HFFc6 (cell line): ENCODE results near the gene COL11A1. TPM values are rescaled to one million over a fixed set of nuclear protein-coding genes. Genes with fewer than 3 reads are reported as not detected.
A peak's percentile ranks its signal among the peaks of the same experiment; 100 is the strongest.

Source experiments
- DNase-seq: peaks from one replicate; pipeline ENCODE4 v3.0.0-alpha.2; 2018
- H3K27ac Mint-ChIP-seq: 2 replicates; pipeline ENCODE4 v1.8.0; 2020; ENCODE audit warnings: mild to moderate bottlenecking, mixed read lengths
- H3K27me3 Mint-ChIP-seq: 2 replicates; pipeline ENCODE4 v1.8.0; 2021; ENCODE audit warnings: mild to moderate bottlenecking, moderate library complexity, mixed read lengths; ENCODE audit not compliant: insufficient read depth
- H3K36me3 Mint-ChIP-seq: 2 replicates; pipeline ENCODE4 v1.8.0; 2021; ENCODE audit warnings: low read depth, mixed read lengths
- H3K4me1 Mint-ChIP-seq: 2 replicates; pipeline ENCODE4 v1.8.0; 2020; ENCODE audit warnings: low read depth, mixed read lengths
- H3K4me3 Mint-ChIP-seq: 2 replicates; pipeline ENCODE4 v1.8.0; 2020; ENCODE audit warnings: mild to moderate bottlenecking, moderate library complexity, mixed read lengths
- H3K9me3 Mint-ChIP-seq: 2 replicates; pipeline ENCODE4 v1.8.0; 2020; ENCODE audit warnings: mild to moderate bottlenecking, mixed read lengths
- total RNA-seq, 6 experiments: library from RNA; stranded (reverse); fragmentation: NEBNext Ultra II Directional; extraction: Animal tissue kit (Norgen Biotek cat#: 25700); gene quantifications; 2 replicates in 1 of 6; 3 replicates in 5 of 6; pipeline ENCODE4 v1.2.3, GENCODE V29; 2021
- TF ChIP-seq, protein P1 (sequence below): fragments of 200-600 bp; sonication (generic); IDR thresholded peaks from 2 replicates; pipeline ENCODE4 v1.5.0; 2021; ENCODE audit warnings: antibody characterized with exemption, mild to moderate bottlenecking

COL11A1 gene
- total RNA-seq, 6 experiments from 2014 or later, result 145 to 364 (median 152) TPM

DNA sequence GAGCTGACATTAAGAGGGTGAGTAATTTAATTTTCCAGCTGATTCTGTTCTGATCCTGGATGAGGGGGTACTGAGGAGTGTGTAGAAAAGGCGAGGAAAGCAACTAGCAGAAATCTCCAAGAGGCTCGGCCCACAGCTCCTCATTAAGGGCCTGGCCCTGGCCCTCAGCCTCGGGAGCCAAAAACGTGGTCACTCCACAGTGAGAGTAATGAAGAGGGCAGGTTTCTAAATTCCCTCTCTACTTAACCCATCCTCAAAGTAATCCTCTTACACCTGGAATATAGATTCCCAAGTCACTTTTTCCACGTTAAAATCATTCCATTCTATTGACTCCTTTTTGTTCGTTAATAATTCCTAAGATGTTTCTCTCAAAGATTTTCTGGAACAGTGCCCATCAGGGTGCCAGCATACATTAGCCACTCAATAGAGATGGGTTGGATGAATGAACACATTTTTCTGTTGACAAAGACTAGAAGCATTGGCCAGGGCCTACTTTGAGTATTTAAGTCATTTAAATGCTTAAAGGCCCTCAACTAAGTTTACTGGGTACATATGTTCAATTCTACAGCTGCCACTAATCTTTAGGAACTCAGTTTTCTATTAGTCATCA, 1.1 kb upstream of the COL11A1 start:
- H3K9me3 Mint-ChIP-seq, result no peaks in the 10 kb centered on the region
- peak overlapping the region; percentile 80 for H3K27ac Mint-ChIP-seq
- no peaks in the 10 kb centered on the region for H3K36me3 Mint-ChIP-seq
- peak overlapping the region; percentile 97 for H3K4me3 Mint-ChIP-seq
- TF ChIP-seq, protein P1, sequence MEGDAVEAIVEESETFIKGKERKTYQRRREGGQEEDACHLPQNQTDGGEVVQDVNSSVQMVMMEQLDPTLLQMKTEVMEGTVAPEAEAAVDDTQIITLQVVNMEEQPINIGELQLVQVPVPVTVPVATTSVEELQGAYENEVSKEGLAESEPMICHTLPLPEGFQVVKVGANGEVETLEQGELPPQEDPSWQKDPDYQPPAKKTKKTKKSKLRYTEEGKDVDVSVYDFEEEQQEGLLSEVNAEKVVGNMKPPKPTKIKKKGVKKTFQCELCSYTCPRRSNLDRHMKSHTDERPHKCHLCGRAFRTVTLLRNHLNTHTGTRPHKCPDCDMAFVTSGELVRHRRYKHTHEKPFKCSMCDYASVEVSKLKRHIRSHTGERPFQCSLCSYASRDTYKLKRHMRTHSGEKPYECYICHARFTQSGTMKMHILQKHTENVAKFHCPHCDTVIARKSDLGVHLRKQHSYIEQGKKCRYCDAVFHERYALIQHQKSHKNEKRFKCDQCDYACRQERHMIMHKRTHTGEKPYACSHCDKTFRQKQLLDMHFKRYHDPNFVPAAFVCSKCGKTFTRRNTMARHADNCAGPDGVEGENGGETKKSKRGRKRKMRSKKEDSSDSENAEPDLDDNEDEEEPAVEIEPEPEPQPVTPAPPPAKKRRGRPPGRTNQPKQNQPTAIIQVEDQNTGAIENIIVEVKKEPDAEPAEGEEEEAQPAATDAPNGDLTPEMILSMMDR, result no peak
- H3K27me3 Mint-ChIP-seq, result no peaks in the 10 kb centered on the region; the same call in 1 of the 2 replicates
- peaks cover 55% of the 10 kb centered on the region for H3K4me1 Mint-ChIP-seq
- DNase-seq, result no peak

DNA sequence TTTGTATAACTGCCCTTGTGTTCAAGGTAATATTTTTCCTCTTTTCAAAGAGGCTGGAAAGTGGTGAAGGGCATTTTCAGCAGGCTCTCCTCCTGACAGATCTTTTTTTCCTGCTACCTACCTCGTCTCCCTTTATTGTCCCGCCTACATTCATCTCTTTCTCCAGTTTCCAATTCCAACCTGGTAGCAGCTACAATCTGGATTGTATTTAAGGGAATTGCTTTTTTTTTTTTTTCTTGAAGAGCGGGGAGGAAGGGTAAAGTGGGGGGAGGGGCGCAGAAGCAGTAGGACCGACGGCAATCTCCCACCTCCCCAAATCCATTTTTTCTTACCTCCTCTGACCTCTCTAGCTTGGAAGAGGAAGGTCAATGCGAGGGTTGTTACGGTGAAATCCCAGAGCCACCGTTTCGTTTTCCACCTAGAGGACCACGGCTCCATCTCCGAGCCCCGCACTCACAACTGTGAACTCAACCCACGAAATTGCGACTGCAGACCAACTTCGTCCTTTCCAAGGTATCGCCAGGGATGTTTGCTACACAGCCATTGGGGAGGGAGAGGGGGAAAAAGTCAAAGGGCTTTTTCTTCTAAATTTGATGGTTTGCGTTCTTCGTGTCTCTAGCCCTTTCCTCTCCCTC, 464 bp downstream of the COL11A1 start:
- Mint-ChIP-seq H3K9me3 (no peaks in the 10 kb centered on the region), H3K27me3 (no peaks in the 10 kb centered on the region; the same call in 1 of the 2 replicates), H3K27ac (peak overlapping the region; percentile 80), H3K36me3 (no peaks in the 10 kb centered on the region), H3K4me3 (peak overlapping the region; percentile 97), H3K4me1 (peaks cover 62% of the 10 kb centered on the region)
- peak; percentile 18 for DNase-seq
- TF ChIP-seq, protein P1, result no peak

DNA sequence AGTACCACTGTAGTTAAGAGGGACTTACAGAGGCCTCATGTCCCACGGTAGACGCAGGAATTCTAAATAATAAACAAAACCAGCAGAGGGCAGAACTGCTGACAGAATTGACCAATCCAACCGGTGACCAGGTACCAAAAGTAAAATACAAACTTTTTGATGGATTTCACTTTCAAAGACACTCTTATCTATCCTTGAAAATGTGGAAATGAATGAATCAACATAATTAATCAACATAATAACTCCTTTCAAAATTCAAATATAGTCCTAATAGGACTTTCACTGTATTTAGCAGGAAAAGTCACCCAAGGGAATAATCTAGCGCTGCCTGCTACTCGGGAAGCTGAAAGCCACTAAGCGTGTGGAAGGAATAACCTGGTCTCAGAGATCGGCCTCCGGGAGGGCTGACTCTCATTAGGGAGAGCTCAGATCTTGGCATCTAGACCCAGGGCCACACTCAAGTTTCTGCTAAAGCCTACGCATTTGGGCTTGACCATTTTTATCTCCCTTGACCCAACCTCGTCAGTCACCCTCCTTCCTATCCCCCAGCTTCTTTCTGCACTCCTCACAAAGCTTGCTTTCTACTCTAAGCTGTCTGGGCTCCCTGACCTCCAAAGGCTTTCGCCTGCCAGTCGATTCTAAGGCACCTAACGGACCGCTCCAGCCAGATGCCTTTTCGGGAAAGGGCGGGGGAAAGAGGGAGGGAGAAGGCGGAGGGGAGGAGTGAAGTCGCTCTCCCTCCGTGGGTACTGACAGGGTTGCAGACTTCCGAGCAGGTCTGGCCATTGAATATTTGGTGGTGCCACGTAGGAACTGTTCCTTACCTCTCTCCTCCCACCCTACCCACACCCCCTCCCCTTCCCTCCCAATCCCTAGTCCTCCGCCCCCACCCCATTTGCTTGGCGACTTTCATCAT, 1.6 kb downstream of the COL11A1 start:
- Mint-ChIP-seq H3K9me3 (no peaks in the 10 kb centered on the region), H3K27ac (peak overlapping the region; percentile 80), H3K27me3 (no peaks in the 10 kb centered on the region; the same call in 1 of the 2 replicates), H3K36me3 (no peaks in the 10 kb centered on the region; the same call in 1 of the 2 replicates), H3K4me3 (peak overlapping the region; percentile 97), H3K4me1 (peaks cover 62% of the 10 kb centered on the region)
- DNase-seq, result peak; percentile 71
- TF ChIP-seq, protein P1, result peak; percentile 87

DNA sequence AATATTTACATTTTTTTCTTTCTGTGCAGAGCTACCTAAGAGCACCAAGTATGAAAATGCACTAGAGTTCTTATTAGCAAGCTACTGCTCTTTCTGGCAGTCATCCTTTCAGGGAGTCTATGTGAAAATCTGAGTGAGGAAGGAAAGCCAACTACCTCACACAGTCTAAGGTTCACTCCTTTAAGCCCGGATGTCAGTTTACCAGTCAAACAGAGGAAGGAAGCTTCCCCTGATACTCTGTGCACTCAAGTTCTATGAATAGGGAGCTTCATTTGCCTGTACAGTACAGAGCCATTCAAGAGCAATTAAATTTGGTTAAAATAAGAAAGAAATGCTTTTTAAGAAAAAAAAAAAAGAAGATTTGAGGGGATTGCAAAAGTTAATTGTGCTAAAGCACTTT, 6.9 kb downstream of the COL11A1 start:
- no peaks in the 10 kb centered on the region for H3K9me3 Mint-ChIP-seq
- H3K27me3 Mint-ChIP-seq, result no peaks in the 10 kb centered on the region
- peak overlapping the region; percentile 41 for H3K27ac Mint-ChIP-seq
- peak overlapping the region; percentile 1; the same call in 1 of the 2 replicates for H3K4me3 Mint-ChIP-seq
- TF ChIP-seq, protein P1, result no peak
- peaks cover 70% of the 10 kb centered on the region for H3K4me1 Mint-ChIP-seq
- peaks cover 23% of the 10 kb centered on the region for H3K36me3 Mint-ChIP-seq
- no peak for DNase-seq

DNA sequence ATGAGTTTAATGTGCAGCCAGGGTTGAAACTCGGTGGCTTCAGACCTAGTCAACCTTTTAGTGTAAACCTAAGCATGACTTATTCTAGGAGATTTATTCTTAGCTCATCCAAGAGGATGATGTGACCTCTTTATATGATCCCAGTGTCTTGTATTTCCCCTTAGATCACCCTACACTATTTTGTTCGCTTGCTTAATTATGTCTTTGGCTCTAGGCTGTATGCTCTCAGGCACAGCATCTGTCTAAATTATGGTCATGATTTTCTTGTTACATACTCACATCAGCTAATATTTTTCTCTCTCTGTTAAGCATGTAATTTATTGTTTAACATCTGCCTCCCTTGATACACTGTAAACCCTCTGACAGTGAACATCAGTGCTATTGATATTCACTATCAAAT, 19.1 kb downstream of the COL11A1 start:
- peaks cover 47% of the 10 kb centered on the region for H3K36me3 Mint-ChIP-seq
- H3K27ac Mint-ChIP-seq, result peak overlapping the region; percentile 17; the same call in 1 of the 2 replicates
- no peak overlapping the region for H3K4me3 Mint-ChIP-seq
- TF ChIP-seq, protein P1, result no peak
- H3K27me3 Mint-ChIP-seq, result no peaks in the 10 kb centered on the region
- DNase-seq, result no peak
- no peaks in the 10 kb centered on the region for H3K9me3 Mint-ChIP-seq
- peaks cover 75% of the 10 kb centered on the region for H3K4me1 Mint-ChIP-seq
